HG02642 (cell line): ENCODE results near the gene LYPLA2.

Source experiments
- ATAC-seq: cut with Tn5 transposase; IDR thresholded peaks from one replicate; pipeline ENCODE4 v1.9.1; 2021; ENCODE audit warnings: mild to moderate bottlenecking; ENCODE audit not compliant: unreplicated experiment, poor library complexity

Gene LYPLA2

GRCh38 chr1:23790696-23791515 is at the start of gene LYPLA2:
Gene LYPLA2 (plus strand): TSS chr1:23791145. CDS start chr1:23792683, 1,538 bp downstream.
- ATAC-seq = peak; percentile 78

DNA sequence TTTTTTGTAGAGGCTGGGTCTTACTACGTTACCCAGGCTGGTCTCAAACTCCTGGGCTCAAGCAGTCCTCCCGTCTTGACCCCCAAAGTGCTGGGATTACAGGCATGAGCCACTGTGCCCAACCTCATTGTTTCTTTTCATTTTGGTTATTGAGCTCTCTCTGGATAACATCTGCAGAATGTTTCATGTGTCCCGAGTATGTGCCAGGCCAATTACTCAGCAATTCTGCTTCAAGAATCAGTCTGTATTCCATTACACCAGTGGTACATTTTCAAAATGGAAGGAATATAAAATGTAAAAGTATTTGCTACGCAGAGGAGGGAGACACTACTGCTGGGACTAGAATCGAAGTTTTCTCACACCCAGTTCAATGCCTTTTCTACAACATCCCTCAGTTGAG is 49.3 kb upstream of the LYPLA2 start:
- no peak for ATAC-seq

DNA sequence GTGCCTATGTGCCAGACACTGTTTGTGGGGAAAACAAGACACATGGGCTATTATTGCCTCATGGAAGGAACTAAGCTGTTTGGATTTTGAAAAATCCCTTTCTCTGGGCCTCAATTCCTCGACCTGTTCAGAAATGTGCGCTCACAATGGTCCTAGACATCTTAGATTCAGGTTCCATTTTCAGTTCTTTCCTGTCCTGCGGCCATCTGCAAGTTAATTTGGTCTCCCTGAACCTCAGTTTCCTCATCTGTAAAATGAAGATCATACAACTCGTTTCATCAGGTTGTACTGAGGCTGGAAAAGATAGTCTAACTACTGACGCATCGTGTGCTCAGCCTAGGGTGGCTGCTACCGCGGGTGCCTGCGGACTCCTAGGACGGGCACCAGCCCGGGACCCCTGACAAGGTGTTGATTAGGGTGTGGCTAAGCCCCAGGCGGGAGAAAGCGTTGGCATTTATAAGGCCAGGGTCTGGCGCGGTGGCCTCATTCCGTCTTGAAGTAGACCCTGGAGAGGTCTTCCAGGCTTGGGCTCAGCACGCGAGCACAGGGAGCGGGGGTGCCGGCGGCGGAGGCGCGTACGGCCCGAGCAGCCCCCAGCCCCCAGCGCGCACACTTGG is 48.2 kb upstream of the LYPLA2 start:
- peak; percentile 26 for ATAC-seq

GRCh38 chr1:23743287-23744152 is 47.4 kb upstream of the LYPLA2 start, which contains the start of gene ELOA:
Gene ELOA (plus strand): TSS chr1:23743471. CDS start chr1:23743504, 33 bp downstream.
- peak; percentile 85 for ATAC-seq

DNA sequence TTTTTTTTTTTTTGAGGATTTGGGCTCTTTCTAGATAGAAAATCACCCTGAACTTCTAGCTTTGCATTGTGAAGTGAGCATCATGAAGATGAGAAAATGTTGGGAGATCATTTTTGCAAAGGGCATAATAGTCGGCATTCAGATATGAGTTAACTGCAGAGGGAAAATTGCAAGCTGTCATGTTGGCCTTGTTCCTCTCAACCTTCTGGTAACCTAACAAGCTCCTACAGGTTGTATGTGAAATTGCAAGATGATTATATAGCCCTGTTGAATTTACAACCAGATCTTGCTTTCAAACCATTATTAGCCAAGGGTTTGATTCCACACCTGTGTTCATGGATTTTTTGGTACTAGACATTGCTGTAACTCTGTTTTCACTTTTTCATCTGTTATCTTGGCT is 45.4 kb upstream of the LYPLA2 start:
- ATAC-seq = no peak

- ATAC-seq = no peak
Observed at GRCh38 chr1:23748016-23748415, 42.9 kb upstream of the LYPLA2 start.

GRCh38 chr1:23751050-23751814 is 39.7 kb upstream of the LYPLA2 start:
- no peak for ATAC-seq

- no peak for ATAC-seq
Observed at GRCh38 chr1:23751815-23752200, 39.1 kb upstream of the LYPLA2 start.

GRCh38 chr1:23752909-23753308 is 38.0 kb upstream of the LYPLA2 start:
- no peak for ATAC-seq

GRCh38 chr1:23756676-23757075 is 34.3 kb upstream of the LYPLA2 start:
- ATAC-seq = no peak

- ATAC-seq = no peak
Observed at GRCh38 chr1:23757812-23758211, 33.1 kb upstream of the LYPLA2 start.

DNA sequence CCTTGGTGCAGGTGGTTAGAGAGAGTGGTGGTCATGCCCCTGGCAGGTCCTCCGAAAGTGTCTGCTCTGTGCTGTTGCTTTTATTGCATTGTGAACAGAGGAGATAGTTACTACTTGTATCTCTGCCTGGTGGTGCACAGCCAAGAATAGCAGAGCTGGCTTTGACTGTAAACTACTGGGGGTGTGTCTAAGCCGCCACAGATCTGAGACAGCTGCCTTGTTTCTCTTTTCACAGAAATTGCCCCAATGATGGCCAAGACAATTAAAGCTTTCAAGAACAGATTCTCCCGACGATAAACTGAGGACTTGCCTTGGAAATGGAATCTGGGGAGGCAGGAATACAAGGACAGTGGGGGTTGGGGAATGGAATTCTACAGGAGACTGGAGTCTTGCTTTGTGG is 31.7 kb upstream of the LYPLA2 start:
- no peak for ATAC-seq

GRCh38 chr1:23763041-23763577 is 27.8 kb upstream of the LYPLA2 start:
- no peak for ATAC-seq

- no peak for ATAC-seq
Observed at GRCh38 chr1:23768733-23769132, 22.2 kb upstream of the LYPLA2 start.

DNA sequence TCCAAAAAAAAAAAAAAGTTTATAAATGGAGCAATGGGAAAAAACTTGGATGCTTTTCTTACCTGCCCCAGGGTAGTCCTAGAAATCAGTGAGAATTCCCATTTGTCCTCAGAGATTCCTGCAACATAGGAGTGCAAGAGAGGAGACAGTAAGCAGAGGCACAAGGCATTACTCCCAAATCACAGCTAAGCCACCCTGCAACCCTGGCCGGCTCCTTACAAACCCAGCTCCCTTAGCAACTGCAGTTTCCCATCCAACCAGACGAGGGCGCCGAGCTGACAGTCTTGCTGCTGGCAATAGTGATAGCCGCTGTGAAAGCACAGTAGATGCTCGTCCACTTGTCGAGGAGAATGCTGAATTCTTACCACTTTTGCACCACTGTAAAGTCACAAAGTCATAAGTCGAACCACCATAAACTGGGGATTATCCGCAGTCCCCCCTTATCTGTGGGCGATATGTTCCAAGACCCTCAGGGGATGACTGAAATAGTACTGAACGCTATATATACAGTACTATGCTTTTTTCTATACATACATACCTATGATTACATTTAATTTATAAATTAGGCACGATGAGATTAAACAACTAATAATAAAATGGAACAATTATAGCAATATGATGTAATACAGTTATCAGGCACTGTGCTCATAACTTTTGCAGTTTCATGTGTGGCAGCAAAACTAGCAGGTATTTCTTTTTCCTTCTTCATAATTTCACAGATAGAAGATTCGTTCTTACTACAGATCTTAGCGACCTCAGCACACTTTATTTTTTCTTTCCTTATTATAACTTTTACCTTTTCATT is 18.7 kb upstream of the LYPLA2 start:
- ATAC-seq = peak; percentile 76

GRCh38 chr1:23772854-23773242 is 18.1 kb upstream of the LYPLA2 start:
- no peak for ATAC-seq

- ATAC-seq = no peak
Observed at GRCh38 chr1:23774174-23774880, 16.6 kb upstream of the LYPLA2 start.

GRCh38 chr1:23776217-23776616 is 14.7 kb upstream of the LYPLA2 start:
- ATAC-seq = no peak
